Lung (tissue), 12 donors: ENCODE results near the gene MAPKAPK2. TPM values are rescaled to one million over a fixed set of nuclear protein-coding genes. Genes with fewer than 3 reads are reported as not detected.

Experiments used
- ATAC-seq: fragments of 200-7000 bp; cut with Tn5 transposase; one replicate; pipeline ENCODE4 v1.9.1; 2020; ENCODE audit warnings: moderate number of reproducible peaks; ENCODE audit not compliant: insufficient read depth, low FRiP score
- DNase-seq, 3 donors: peaks; one replicate each; pipeline ENCODE4 v3.0.0-alpha.2; 2013 to 2017
- H3K27ac ChIP-seq, 2 donors: one replicate each; pipeline ENCODE4 v1.5.1; 2013; ENCODE audit warnings: mild to moderate bottlenecking in 2 of 2, moderate library complexity in 2 of 2, control low read depth in 1 of 2, inconsistent platforms in 1 of 2, low read depth in 1 of 2, low read length in 1 of 2
- H3K27me3 ChIP-seq, 3 donors: one replicate each; pipeline ENCODE4 v1.5.1; 2013; ENCODE audit warnings: low read length in 2 of 3; ENCODE audit not compliant: control insufficient read depth in 3 of 3, insufficient read depth in 3 of 3
- H3K36me3 ChIP-seq, 4 donors: one replicate each; pipeline ENCODE4 v1.5.1; 2013; ENCODE audit warnings: low read length in 4 of 4, mild to moderate bottlenecking in 1 of 4, moderate library complexity in 1 of 4; ENCODE audit not compliant: control insufficient read depth in 4 of 4, insufficient read depth in 4 of 4
- H3K4me1 ChIP-seq, 5 donors: one replicate each; pipeline ENCODE4 v1.5.1; 2013; ENCODE audit warnings: low read length in 5 of 5, mild to moderate bottlenecking in 2 of 5, moderate library complexity in 1 of 5; ENCODE audit not compliant: control insufficient read depth in 5 of 5, insufficient read depth in 5 of 5
- H3K4me3 ChIP-seq: one replicate; pipeline ENCODE4 v1.5.1; 2013; ENCODE audit warnings: mild to moderate bottlenecking, control low read depth, moderate library complexity
- H3K9ac ChIP-seq, 2 donors: one replicate each; pipeline ENCODE4 v1.5.1; 2013; ENCODE audit warnings: low read length in 2 of 2, control low read depth in 1 of 2; ENCODE audit not compliant: insufficient read depth in 1 of 2
- H3K9me3 ChIP-seq, 4 donors: one replicate each; pipeline ENCODE4 v1.5.1; 2013; ENCODE audit warnings: low read length in 3 of 4, mild to moderate bottlenecking in 1 of 4, moderate library complexity in 1 of 4; ENCODE audit not compliant: control insufficient read depth in 4 of 4, insufficient read depth in 3 of 4
- CTCF ChIP-seq: IDR thresholded peaks from 2 replicates; pipeline ENCODE4 v1.5.1; 2012; ENCODE audit warnings: mild to moderate bottlenecking; ENCODE audit errors: control extremely low read depth, extremely low read depth
- WGBS, 2 donors: extraction: QIAGEN DNeasy Blood & Tissue Kit; methylation state at CpG; one replicate each; pipeline ENCODE4 v1.1.7; 2013; 5-methylcytosine and 5-hydroxymethylcytosine counted together
- polyA plus RNA-seq, 2 donors: library from polyadenylated mRNA; stranded (reverse); fragments of 200-250 nt; gene quantifications; one replicate each; pipeline ENCODE4 v1.2.1, GENCODE V29; 2013
- total RNA-seq, 2 donors: library from RNA; depleted of rRNA in 1 of 2; stranded (reverse); fragments of >200 nt in 1 of 2; gene quantifications; one replicate each; pipeline ENCODE4 v1.2.1, GENCODE V29; 2014 to 2021
- donor health status: control.
- donor health status: control.
- donor health status: Bipolar disorder and iron deficiency.
- donor health status: healthy.
- donor health status: DM: yes; HTN: yes; CAD: no.

The MAPKAPK2 gene
- total and polyA plus RNA-seq, 4 donors: 35.8 to 116 (median 75.1) TPM

GRCh38 chr1:206646504-206646903 lies 38.2 kb upstream of the MAPKAPK2 start:
- Histone ChIP-seq H3K27ac (no peak overlapping the region), H3K27me3 (no peaks in the 10 kb centered on the region), H3K4me1 (peaks cover 0 to 6% (median 0%) of the 10 kb centered on the region in 5 donors), H3K4me3 (no peak overlapping the region), H3K9me3 (no peaks in the 10 kb centered on the region), H3K9ac (no peak overlapping the region), H3K36me3 (peaks cover 0 to 19% (median 6%) of the 10 kb centered on the region in 4 donors)
- 79 to 92% methylated on average over 1 of the region's 1 CpG for WGBS, 2 donors
- DNase-seq (no peak), ATAC-seq (no peak)
- TF ChIP-seq CTCF: no peak

GRCh38 chr1:206647224-206647623 lies 37.5 kb upstream of the MAPKAPK2 start:
- TF ChIP-seq CTCF: no peak
- no peak for ATAC-seq

DNA sequence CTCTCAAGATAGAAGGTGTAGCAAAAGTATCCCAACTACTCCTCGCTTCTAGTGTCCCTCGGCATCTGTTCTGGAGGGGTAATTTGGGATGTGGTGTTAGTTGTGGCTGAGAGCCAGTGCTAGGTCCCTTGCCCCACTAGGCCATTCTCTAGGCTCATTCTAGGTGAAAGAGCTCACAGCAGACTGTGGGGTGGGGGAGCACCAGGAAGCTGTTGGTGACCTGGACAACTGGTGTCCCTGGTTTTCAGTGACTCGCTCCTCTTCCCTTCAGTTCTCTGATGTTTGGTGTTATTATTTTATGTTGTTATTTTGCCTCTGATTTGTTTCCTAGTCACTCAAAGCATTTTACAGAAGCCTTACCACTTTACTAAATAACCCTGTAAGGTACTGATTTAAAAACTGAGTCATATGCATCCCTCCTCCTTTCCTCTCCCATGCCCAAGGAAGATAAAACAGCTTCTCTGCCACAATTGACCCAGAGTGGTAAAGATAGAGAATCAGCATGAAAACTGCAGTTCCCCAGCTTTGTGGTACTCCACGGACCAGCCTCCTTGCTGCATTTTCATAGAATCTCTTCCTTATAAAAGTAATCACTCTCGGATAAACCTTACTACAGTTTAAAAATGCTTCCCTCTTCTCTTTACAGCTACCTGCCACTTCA lies 35.3 kb upstream of the MAPKAPK2 start:
- Histone ChIP-seq H3K9me3 (no peaks in the 10 kb centered on the region), H3K36me3 (peaks cover 0 to 19% (median 6%) of the 10 kb centered on the region in 4 donors), H3K9ac (no peak overlapping the region), H3K4me1 (peaks cover 0 to 9% (median 0%) of the 10 kb centered on the region in 5 donors), H3K27ac (peak overlapping the region in 1 of 2 donors; percentile 53), H3K4me3 (no peak overlapping the region), H3K27me3 (no peaks in the 10 kb centered on the region)
- ATAC-seq (no peak), DNase-seq (no peak)
- WGBS, 2 donors: 85 to 89% methylated on average over 5 of the region's 5 CpGs
- TF ChIP-seq CTCF: no peak

More at GRCh38 chr1:206647224-206647623, 37.5 kb upstream of the MAPKAPK2 start:
- peaks cover 0 to 6% (median 0%) of the 10 kb centered on the region in 5 donors for H3K4me1 ChIP-seq
- H3K27me3 ChIP-seq: no peaks in the 10 kb centered on the region
- no peaks in the 10 kb centered on the region for H3K9me3 ChIP-seq
- peaks cover 0 to 19% (median 6%) of the 10 kb centered on the region in 4 donors for H3K36me3 ChIP-seq
- no peak overlapping the region for H3K4me3 ChIP-seq
- H3K27ac ChIP-seq: no peak overlapping the region
- no peak for DNase-seq
- H3K9ac ChIP-seq: no peak overlapping the region

GRCh38 chr1:206651014-206651413 lies 33.7 kb upstream of the MAPKAPK2 start:
- H3K27ac ChIP-seq: no peak overlapping the region

More at GRCh38 chr1:206651014-206651413, 33.7 kb upstream of the MAPKAPK2 start:
- Histone ChIP-seq H3K9ac (no peak overlapping the region), H3K4me1 (peaks cover 0 to 20% (median 2%) of the 10 kb centered on the region in 5 donors), H3K9me3 (no peaks in the 10 kb centered on the region), H3K4me3 (no peak overlapping the region), H3K27me3 (no peaks in the 10 kb centered on the region), H3K36me3 (peaks cover 0 to 19% (median 6%) of the 10 kb centered on the region in 4 donors)
- TF ChIP-seq CTCF: no peak
- DNase-seq: no peak
- 93 to 98% methylated on average over 3 of the region's 3 CpGs for WGBS, 2 donors
- no peak for ATAC-seq
